HFFc6 (cell line): Measurements from ENCODE around the gene COL25A1. TPM values are rescaled to one million over a fixed set of nuclear protein-coding genes. Genes with fewer than 3 reads are reported as not detected.

Experiments
- DNase-seq: peaks from one replicate; pipeline ENCODE4 v3.0.0-alpha.2; 2018
- H3K27ac Mint-ChIP-seq: 2 replicates; pipeline ENCODE4 v1.8.0; 2020; ENCODE audit warnings: mild to moderate bottlenecking, mixed read lengths
- H3K27me3 Mint-ChIP-seq: 2 replicates; pipeline ENCODE4 v1.8.0; 2021; ENCODE audit warnings: mild to moderate bottlenecking, moderate library complexity, mixed read lengths; ENCODE audit not compliant: insufficient read depth
- H3K36me3 Mint-ChIP-seq: 2 replicates; pipeline ENCODE4 v1.8.0; 2021; ENCODE audit warnings: low read depth, mixed read lengths
- H3K4me1 Mint-ChIP-seq: 2 replicates; pipeline ENCODE4 v1.8.0; 2020; ENCODE audit warnings: low read depth, mixed read lengths
- H3K4me3 Mint-ChIP-seq: 2 replicates; pipeline ENCODE4 v1.8.0; 2020; ENCODE audit warnings: mild to moderate bottlenecking, moderate library complexity, mixed read lengths
- H3K9me3 Mint-ChIP-seq: 2 replicates; pipeline ENCODE4 v1.8.0; 2020; ENCODE audit warnings: mild to moderate bottlenecking, mixed read lengths
- total RNA-seq, 6 experiments: library from RNA; stranded (reverse); fragmentation: NEBNext Ultra II Directional; extraction: Animal tissue kit (Norgen Biotek cat#: 25700); gene quantifications; 2 replicates in 1 of 6; 3 replicates in 5 of 6; pipeline ENCODE4 v1.2.3, GENCODE V29; 2021
- TF ChIP-seq, protein P1 (sequence below): fragments of 200-600 bp; sonication (generic); IDR thresholded peaks from 2 replicates; pipeline ENCODE4 v1.5.0; 2021; ENCODE audit warnings: antibody characterized with exemption, mild to moderate bottlenecking

The COL25A1 gene
- total RNA-seq, 6 experiments from 2014 or later = not detected

- H3K9me3 Mint-ChIP-seq = no peaks in the 10 kb centered on the region
- TF ChIP-seq, protein P1, sequence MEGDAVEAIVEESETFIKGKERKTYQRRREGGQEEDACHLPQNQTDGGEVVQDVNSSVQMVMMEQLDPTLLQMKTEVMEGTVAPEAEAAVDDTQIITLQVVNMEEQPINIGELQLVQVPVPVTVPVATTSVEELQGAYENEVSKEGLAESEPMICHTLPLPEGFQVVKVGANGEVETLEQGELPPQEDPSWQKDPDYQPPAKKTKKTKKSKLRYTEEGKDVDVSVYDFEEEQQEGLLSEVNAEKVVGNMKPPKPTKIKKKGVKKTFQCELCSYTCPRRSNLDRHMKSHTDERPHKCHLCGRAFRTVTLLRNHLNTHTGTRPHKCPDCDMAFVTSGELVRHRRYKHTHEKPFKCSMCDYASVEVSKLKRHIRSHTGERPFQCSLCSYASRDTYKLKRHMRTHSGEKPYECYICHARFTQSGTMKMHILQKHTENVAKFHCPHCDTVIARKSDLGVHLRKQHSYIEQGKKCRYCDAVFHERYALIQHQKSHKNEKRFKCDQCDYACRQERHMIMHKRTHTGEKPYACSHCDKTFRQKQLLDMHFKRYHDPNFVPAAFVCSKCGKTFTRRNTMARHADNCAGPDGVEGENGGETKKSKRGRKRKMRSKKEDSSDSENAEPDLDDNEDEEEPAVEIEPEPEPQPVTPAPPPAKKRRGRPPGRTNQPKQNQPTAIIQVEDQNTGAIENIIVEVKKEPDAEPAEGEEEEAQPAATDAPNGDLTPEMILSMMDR = no peak
- DNase-seq = no peak
- H3K4me1 Mint-ChIP-seq = peaks cover 29% of the 10 kb centered on the region
- H3K27me3 Mint-ChIP-seq = no peaks in the 10 kb centered on the region; the same call in none of the 2 replicates
- no peaks in the 10 kb centered on the region for H3K36me3 Mint-ChIP-seq
- H3K27ac Mint-ChIP-seq = no peak overlapping the region
- no peak overlapping the region for H3K4me3 Mint-ChIP-seq
These were observed 472.4 kb downstream of the COL25A1 start for GRCh38 chr4:108829966-108830492.

DNA sequence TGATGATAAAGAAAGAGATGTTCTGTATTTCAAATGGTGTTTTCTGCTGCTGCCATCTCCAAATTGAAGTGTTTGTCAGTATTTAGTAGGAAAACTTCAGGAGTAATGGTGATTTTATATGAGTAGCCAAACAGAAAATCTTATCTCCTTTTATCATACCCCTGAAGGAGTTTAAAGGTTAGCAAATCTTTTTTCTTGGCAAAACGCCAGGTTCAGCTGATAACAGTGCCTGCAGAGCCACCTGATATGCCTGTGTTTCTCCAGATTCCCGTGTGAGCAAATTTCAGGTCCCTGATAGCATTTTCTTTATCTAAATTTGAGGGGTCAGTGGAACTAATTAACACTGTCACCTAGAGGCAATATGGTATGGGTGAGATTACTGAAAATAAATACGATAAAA, 473.8 kb downstream of the COL25A1 start:
- Mint-ChIP-seq H3K4me3 (no peak overlapping the region), H3K36me3 (no peaks in the 10 kb centered on the region)

GRCh38 chr4:108825737-108826136, 476.7 kb downstream of the COL25A1 start:
- Mint-ChIP-seq H3K36me3 (no peaks in the 10 kb centered on the region), H3K4me3 (no peak overlapping the region), H3K9me3 (no peaks in the 10 kb centered on the region), H3K4me1 (no peaks in the 10 kb centered on the region; the same call in 1 of the 2 replicates), H3K27me3 (no peaks in the 10 kb centered on the region; the same call in none of the 2 replicates), H3K27ac (no peak overlapping the region)
- no peak for DNase-seq
- TF ChIP-seq, protein P1 = no peak

More for the DNA sequence above, 473.8 kb downstream of the COL25A1 start:
- no peak overlapping the region for H3K27ac Mint-ChIP-seq
- H3K4me1 Mint-ChIP-seq = peaks cover 16% of the 10 kb centered on the region
- no peaks in the 10 kb centered on the region for H3K9me3 Mint-ChIP-seq
- no peak for DNase-seq
- no peaks in the 10 kb centered on the region; the same call in none of the 2 replicates for H3K27me3 Mint-ChIP-seq
- TF ChIP-seq, protein P1 = no peak

DNA sequence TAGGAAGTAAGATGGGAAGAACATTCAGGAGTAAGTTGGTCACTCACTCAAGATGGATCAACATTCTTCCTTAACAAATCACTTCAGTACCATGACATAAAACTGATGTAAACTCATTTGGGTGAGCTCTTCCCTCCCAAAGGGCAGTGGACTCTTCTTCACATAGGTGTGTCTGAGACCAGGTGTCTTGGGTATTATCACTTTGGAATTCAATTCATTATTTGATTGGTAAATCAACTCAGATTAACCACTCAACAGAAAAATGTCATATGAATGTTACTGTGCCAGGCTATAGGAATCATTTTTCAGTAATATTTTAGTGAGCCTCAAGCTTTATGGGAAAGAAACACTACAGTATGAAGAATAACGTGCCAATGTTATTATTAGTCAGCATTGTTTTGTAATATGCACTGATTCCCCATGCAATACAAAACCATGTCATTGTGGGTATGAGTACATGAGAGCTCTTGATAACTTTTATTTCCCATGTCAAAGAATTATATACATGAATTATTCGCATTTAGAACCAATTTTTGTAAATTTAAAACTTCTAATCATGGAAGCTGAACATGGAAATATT, 481.0 kb downstream of the COL25A1 start:
- H3K4me3 Mint-ChIP-seq = no peak overlapping the region
- no peaks in the 10 kb centered on the region for H3K4me1 Mint-ChIP-seq
- no peaks in the 10 kb centered on the region for H3K9me3 Mint-ChIP-seq
- no peak for DNase-seq
- no peaks in the 10 kb centered on the region for H3K36me3 Mint-ChIP-seq
- no peak overlapping the region for H3K27ac Mint-ChIP-seq
- TF ChIP-seq, protein P1 = no peak
- no peaks in the 10 kb centered on the region; the same call in none of the 2 replicates for H3K27me3 Mint-ChIP-seq

- Mint-ChIP-seq H3K36me3 (no peaks in the 10 kb centered on the region), H3K4me1 (no peaks in the 10 kb centered on the region)
These were observed 481.7 kb downstream of the COL25A1 start for GRCh38 chr4:108820492-108821350.

More at GRCh38 chr4:108820492-108821350, 481.7 kb downstream of the COL25A1 start:
- Mint-ChIP-seq H3K27ac (no peak overlapping the region), H3K9me3 (no peaks in the 10 kb centered on the region), H3K27me3 (no peaks in the 10 kb centered on the region; the same call in 1 of the 2 replicates), H3K4me3 (no peak overlapping the region)
- DNase-seq = no peak
- TF ChIP-seq, protein P1 = no peak
